Activated CD8-positive, alpha-beta memory T cell treated with anti-CD3 and anti-CD28 coated beads, Interleukin-2, amount 50 U/mL, for 24 hours (primary cell): ENCODE data around the gene CFAP68.
"Not testable (repeated sequence)": the region's sequence is repeated elsewhere in the genome, so short reads cannot be mapped to it uniquely, and the experiment has no call there.

ENCODE experiments used
- DNase-seq: peaks from one replicate; pipeline ENCODE4 v3.0.0-alpha.2; 2020; ENCODE audit errors: extremely low read depth

CFAP68 gene

DNA sequence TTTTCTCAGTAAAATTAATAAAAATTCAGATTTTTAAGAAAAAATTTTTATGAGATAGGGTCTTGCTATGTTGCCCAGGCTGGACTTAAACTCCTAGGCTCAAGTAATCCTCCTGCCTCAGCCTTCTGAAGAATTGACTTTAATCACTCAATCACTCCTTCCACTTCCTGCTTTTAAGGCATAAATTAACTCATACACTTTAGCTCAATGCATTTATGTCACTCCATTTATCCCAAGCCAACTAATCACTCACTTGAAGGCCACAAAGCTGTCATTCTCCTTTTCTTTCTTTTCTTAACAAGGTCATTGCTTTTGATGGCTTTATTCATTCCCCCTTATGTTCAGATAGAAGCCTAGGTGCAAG is 8.8 kb upstream of the CFAP68 start:
- DNase-seq = no peak

DNA sequence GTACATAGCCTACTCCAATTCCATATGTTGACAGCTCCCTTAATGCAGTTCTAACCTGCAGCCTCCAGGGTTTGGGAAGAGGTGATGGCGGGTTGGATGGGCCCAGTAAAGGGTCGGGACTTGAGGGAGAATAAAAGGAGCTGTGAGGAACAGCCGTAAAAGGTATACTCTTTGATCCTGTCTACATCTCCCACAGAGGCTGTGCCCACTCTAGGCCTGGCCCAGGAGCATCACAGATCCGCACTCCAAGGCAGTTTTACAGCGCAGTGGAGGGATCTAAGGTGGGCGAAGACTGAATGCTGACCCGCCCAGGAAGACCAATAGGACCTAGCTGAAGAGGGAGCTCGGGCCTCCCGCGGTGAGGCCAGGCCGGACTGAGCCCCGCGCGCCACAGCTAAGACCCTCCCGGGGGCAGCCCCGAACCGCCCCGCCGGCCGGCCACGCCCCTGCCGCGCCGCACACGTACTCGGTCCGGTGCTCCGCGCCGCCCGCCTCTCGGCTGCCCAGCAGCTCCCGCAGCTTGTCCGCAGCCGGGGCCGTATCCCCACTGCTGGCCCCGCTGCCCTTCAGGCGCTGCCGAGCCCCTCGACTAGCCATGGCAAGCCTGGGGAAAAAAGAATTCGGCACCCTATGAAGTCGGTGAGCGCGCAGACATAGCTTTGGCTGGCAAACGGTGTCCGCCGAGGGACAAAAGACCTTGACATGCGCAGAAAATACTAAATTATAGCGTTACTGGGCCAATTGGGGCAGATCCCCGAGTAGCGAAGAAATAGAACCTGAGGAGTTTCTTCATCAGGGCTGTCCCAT is 8.3 kb upstream of the CFAP68 start, which contains the start of gene ALG9:
TSS of gene ALG9 (minus strand) at position 696 of the 807 bp plus-strand sequence. CDS start at position 597, 99 bp downstream.
- peak; percentile 67 for DNase-seq

DNA sequence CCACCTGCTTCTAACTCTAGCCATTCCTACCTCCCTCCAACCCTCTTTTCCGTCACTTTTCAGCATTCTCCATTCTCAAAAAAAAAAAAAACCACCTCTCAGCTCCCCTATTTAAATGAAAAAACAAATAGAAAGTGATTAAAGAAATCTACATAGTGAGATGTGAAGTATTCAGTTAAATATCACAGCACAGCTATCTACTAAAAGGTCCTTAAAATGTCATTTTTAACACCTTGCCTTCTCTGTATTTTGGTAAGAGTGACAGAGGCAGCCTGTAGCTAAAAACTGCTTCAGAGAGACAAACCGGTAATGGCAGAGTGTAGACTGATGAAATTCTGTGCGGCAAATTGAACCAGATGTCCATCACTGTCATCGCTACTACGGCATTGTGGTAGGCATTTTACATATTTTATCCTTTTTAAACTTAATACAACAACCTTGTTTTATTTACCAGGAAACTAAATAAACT is 7.6 kb upstream of the CFAP68 start:
- DNase-seq = no peak

DNA sequence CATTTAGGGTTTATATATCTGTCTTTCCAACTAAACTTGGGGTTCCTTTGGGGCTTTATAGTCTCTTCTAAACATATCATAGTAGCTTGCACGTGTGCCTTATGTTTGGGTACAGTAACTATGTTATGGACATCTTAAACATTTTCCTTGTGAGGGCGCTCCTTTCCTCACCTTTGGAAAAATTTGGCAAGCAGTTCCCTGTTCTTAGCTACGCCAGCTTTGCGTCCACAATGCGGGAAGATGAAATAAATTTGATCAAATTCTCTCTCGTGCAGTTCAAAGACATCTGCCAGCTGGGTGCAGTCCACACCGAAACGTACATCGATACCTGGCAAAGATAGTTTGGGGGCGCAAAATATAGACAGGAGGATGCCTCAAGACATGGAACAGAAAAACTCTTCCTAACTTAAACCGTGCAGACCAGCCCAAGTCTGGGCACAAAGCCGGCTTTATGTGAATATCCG is 924 bp upstream of the CFAP68 start:
- no peak for DNase-seq

DNA sequence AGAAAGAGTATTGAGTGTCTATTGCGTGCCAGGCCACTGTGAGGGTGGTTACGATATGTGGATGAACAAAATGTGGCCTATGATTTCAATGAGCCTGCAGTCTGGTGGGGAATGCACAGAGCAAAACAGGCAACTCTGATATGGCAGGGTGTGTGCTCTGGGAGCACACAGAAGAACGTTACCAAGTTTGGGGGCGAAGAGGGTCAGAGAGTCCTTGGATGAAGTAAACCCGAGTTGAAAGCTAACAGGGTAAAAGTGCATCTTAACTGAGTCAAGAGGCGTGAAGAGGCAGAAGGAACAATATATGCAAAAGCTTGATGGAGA is 258 bp downstream of the CFAP68 start:
- no peak for DNase-seq

DNA sequence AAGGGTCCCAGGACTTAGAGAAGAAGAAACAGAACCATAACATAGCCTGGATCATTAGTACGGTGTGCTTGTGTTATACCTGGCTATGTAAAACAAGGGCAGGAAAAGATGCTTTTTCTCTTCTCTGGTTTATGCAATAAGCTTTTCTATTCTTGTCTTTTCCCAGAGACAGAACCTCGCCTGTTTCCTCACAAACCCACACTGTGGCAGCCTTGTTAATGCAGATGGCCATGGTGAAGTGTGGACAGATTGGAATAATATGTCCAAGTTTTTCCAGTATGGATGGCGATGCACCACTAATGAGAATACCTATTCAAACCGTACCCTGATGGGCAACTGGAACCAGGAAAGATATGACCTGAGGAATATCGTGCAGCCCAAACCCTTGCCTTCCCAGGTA is 2.9 kb downstream of the CFAP68 start:
- DNase-seq = no peak

DNA sequence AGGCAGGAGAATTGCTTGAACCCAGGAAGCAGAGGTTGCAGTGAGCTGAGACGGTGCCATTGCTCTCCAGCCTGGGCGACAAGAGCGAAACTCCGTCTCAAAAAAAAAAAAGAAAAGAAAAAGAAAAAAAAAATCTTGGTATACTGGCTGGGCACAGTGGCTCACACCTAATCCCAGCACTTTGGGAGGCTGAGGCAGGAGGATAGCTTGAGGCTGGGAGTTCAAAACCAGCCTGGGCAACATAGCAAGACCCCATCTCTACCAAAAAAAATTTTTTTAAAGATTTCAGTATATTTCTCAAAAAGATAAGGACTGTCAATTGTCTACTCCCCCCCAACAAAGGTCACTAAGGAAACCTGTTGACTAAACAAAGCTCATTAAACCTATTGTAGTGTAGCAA is 5.7 kb downstream of the CFAP68 start:
- DNase-seq = not testable (repeated sequence)

DNA sequence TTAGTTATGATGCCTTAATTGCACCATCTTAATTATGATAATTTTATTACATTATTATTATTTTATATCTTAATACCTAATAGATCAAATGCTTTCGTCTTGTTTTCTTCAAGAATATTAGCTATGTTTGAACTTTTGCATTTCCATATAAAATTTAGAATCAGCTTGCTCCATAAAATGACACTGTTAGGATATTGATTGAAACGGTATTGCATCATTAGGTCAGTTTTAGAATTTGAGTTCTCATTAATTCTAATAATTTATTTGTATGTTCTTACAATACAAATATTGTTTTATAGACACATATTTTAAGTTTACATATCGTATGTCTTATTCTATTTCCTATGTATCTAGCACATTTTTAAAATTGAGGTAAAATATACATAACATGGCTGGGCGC is 6.7 kb downstream of the CFAP68 start:
- no peak for DNase-seq

DNA sequence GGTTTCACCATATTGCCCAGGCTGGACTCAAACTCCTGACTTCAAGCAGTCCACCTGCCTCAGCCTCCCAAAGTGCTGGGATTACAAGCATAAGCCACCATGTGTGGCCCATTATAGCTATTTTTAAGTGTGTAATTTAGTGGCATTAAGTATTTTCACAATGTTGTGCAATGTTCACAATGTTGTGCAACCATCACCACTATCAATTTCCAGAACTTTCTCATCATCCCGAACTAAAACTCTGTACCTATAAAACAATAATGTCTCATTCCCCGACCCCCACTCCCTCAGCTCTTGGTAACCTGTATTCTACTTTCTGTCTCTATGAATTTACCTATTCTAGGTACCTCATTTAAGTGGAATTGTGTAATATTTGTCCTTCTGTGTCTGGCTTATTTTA is 7.5 kb downstream of the CFAP68 start:
- no peak for DNase-seq

DNA sequence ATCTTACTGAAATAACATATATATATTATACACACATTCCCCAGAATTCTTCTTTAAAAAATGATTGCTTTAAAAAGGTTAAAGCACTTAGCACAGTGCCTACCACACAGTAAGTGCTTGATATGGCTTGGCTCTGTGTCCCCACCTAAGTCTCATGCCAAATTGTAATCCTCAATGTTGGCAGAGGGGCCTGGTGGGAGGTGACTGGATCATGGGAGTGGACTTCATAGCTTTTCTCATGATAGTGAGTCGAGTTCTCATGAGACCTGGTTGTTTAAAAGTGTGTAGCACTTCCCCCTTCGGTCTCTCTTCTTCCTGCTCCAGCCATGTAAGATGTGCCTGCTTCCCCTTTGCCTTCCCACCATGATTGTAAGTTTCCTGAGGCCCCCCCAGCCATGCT is 26.1 kb downstream of the CFAP68 start:
- DNase-seq = no peak

DNA sequence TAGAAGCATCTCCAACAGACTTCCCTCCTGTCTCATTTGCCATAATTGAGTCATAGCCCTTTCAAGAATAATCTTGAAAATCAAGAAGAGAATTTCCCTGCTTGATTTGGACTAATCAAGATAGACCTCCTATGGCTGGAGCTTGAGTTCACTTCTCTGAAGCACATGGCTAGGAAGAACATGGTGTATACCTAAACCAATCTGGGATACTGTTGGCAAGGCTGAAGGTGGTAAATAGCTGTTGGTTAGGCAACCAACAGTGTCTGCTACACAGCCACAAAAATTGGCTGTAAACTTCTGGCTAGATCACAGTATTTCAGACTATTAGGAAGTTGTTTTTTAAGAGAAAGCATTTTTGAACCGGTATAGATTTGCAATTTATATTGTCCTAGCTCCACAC is 27.3 kb downstream of the CFAP68 start:
- DNase-seq = no peak

DNA sequence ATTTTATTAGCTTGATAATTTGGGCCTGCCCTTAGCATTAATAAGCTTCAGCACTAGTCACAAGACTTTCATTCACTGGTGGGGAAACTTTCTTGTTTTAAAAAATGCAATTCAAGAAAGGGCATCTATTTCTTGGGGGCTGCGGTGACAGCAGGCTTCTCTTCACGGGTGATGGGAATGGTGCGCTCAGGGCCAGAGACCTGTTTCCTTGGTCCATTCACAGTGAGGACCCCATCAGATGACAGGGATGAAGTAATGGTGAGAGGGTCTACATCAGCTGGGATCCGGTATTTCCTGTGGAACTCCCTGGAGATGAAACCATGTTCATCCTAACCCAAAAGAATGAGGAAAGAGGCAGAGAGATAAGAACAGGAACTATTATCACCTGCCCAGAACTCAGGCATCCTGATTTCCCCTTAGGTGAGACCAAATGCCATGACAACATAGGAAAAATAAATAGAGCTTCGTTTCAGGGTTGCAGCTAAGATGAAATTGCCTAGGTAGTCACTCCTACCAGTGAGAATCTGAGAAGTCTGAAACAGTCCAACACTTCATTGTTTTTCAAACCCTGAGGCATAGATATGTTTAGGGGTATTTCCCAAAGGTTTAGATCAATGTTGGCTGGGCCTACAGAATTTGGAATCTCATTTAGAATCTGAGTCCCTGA is 29.4 kb downstream of the CFAP68 start:
- no peak for DNase-seq

DNA sequence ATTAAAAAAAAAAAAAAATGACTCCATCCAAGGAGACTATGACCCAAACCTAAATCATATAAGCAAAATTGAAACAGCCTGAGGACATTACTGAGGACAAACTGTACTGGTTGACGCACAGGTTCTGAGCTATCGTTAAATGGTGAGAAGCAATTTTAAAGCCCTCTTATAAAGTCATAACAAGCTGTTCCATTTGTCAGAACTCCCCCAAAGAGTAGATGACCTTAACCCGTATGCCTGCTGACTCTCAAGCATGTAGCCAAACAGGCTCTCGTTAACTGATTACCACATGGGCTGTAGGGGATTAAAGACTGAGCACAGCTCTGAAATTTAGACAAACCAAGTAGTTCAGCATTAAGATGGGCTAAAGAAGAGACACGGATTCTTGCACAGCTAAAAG is 30.0 kb downstream of the CFAP68 start:
- no peak for DNase-seq

DNA sequence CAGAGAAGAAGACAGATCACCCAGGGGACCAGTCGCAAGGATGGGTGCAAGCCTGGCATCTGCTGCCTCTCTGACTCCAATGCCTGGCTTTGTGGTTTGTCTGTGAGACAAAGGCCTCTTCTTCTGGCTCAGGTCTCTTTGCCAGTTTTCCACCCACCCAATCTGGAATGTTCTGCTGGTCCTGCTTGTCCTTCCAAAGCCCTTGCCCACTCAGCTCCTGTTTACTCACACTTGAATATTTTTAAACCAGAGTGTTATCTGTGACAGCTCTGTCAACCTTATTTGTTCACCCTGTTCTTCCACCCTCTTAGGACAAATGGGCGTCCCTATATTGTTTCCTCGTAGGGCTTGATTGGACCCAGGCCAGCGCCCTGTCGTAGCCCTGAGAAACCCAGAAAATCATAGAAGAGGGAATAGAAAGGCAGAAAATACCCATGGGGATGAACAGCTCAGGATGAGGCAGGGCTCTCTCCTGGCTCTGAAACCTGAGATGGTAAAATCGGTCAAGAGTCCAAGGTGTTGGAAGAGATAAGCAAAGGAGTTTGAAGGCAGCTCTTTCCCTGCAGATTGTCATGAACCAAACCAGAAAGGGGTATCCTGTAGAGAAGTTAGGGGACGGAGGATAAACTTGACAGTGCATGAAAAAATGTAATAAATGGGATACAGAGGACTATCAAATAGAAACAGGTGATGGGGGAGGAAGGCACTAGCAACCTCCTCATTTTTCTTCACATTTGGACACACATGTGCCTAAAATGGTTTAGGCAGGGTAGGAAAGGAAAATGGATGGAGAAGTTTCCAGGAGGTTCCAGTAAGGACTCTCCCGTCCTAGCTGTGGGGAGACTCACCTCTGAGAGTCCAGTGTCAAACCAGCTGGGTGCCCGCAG is 31.6 kb downstream of the CFAP68 start:
- no peak for DNase-seq

DNA sequence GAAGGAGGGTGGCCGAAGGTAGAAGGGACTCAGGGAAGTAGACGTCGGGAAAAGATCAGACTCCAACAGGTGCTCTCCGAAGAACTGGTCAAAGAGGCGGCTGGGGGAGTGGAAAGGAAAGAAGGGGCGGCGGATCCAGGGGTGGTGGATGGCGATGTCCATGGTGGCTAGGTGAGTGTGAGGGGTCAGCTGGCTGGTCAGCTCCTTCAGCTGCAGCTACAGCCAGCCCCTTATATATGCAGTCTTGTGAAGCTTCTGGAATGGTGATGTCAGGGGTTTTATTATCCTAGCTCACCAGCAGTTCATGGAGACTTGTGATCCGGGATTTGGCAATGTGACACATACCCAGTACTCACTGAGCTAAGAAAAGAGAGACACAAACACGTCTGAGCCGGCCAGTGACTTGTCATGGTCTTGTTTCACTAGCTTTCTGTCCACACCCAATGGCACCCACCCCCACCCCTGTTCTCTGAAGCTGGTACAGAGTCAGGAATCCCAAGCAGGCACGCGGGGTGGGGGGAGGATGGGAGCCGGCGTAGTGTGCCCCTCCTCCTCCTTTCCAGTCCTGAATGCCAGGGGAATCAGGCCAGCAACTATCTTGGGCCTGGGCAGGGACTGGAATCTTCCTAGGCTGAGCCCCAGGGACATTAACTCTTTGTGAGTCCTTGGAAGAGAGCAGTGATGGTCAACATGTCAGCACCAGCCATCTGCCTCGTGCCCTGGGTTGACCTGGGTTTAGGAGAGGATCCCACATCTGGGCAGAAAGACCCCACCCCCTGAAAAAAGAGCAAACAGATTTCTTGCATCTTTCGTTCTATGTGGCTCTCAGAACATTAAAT is 32.4 kb downstream of the CFAP68 start, which contains the start of gene CRYAB:
TSS of gene CRYAB (minus strand) at position 208 of the 839 bp plus-strand sequence. CDS start at position 162, 46 bp downstream.
- DNase-seq = no peak

DNA sequence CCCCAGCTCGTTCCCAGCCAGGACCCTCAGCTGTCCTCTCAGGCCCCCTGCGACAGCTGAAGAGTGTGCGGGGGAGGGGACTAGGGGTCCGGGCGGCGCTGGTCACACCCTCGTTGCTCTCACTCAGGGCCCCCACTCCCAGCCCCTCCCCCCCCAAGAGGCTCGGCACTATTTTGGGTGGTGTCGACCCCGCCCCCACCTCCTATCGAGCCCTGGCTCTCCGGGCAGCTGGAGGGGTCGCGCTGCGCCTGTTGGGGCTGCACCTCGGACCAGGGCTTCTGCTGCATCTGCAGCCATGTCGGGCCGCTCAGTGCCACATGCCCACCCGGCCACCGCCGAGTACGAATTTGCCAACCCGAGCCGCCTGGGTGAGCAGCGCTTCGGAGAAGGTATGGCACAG is 33.2 kb downstream of the CFAP68 start, which contains the start of gene HSPB2:
TSS of gene HSPB2 (plus strand) at position 200 of the 400 bp plus-strand sequence. CDS start at position 296, 96 bp downstream.
- DNase-seq = no peak

DNA sequence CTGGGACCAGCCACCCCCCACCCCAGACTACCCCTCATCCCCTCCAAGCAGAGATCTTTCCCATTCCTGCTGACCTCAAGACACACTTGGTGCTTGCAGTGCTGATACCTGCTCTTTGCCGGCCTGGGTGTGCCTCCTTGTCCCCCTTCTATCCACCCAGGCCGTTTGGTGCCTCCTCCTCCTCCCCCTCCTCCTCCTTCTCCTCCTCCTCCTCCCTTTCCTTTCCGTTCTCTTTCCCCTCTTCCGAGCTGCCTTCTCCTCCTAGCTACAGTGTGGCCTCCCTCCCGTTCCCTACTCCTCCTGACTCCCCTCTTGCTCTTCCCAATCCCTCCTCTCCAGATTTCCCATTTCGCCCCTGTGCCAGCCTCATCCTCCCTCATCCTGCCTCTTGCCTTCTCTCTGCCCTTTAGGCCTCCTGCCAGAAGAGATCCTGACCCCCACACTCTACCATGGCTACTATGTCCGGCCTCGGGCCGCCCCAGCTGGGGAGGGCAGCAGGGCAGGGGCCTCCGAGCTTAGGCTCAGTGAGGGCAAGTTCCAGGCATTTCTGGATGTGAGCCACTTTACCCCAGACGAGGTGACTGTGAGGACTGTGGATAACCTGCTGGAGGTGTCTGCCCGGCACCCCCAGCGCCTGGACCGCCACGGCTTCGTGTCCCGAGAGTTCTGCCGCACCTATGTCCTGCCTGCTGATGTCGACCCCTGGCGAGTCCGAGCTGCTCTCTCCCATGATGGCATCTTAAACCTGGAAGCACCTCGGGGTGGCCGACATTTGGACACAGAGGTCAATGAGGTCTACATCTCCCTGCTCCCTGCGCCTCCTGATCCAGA is 33.9 kb downstream of the CFAP68 start:
- DNase-seq = no peak

DNA sequence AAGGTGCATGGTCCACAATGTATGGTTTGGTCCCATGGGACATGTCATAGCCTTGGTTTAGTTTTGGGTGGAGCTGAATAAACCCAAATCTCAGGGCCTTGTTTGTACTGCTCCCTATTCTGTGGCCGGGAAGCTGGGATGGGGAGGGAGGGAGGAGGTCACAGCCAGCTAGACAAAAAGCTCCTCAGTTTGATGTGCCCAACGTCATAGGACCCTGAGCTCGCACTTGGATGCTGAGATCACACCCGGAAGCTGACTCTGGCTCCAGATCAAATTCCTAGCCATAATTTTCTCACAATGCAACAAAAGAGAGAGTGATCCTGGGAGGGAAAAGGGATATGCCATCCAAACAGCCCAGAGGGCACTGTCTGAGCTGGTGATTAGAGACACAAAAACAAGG is 34.7 kb downstream of the CFAP68 start:
- no peak for DNase-seq

DNA sequence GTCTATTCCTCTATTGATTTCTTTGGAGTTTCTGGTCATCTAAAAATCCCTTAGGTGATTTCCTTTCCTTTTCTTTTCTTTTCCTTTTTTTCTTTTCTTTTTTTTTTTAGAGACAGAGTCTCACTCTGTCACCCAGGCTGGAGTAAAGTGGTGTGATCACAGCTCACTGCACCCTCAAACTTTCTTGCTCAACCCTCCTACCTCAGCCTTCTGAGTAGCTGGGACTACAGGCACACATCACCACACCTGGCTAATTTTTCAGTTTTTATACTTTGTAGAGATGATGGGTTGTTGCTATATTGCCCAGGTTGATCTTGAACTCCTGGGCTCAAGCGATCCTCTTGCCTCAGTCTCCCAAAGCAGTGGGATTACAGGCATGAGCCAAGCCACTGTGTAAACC is 37.4 kb downstream of the CFAP68 start:
- DNase-seq = no peak

DNA sequence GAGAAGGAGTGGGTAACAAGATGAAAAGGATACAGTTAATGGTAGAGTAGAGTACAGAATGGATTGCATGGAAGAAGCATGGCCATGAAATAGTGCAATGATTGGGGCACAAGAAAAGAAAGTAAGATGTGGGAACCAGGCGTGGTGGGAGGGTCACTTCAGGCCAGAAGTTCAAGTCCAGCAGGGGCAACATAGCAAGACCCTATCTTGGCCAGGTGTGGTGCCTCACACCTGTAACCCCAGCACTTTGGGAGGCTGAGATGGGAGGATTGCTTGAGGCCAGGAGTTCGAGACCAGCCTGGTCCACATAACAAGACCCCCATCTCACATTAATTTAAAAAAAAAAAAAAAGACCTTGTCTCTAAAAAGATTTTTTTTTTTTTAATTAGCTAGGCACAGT is 38.0 kb downstream of the CFAP68 start:
- DNase-seq = no peak
